GM19240 (cell line): ENCODE results near the gene STEAP1.
A peak's percentile ranks its signal among the peaks of the same experiment; 100 is the strongest.
"Not testable (repeated sequence)": the region's sequence is repeated elsewhere in the genome, so short reads cannot be mapped to it uniquely, and the experiment has no call there.

Source experiments
- DNase-seq: peaks from one replicate; pipeline ENCODE4 v3.0.0; 2011; ENCODE audit warnings: low spot score; ENCODE audit not compliant: insufficient read length

The STEAP1 gene

DNA sequence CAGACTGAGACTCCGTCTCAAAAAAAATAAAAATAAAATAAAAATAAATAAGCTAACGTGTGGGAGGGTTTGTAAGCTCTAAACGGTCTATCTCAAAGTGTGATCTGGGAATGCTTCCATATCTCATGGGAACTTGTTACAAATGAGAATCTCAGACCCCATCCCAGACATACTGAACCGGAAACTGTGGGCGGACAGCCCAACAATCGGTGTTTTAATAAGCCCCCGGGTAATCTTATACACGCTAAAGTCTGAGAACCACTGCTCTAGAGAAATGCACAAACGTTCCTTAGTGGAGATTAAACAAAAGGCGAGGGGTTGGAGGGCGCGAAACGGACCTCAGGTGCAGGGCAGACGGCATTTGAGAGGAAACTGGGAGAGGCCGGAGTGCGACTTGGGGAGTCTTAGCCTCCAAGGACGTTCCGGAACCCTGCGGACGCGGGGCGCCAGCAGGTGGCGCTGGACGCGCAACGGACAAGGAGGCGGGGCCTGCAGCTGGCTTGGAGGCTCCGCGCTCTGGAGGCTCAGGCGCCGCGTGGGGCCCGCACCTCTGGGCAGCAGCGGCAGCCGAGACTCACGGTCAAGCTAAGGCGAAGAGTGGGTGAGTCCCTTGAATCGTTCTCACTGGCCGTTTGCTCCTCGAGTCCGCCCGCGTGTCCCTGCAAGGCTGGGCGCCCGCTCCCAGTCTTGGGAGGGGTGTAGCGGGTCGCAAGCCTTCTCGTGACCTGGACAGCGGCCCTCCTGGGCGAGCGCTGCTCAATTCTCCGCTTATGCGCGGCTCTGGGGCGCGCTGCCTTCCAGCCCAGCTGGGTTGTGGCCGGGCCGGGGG, at the start of gene STEAP1:
TSS of gene STEAP1 (plus strand) at position 527 of the 829 bp plus-strand sequence. CDS start 5,320 bp downstream, outside the sequence.
- peak; percentile 29 for DNase-seq

DNA sequence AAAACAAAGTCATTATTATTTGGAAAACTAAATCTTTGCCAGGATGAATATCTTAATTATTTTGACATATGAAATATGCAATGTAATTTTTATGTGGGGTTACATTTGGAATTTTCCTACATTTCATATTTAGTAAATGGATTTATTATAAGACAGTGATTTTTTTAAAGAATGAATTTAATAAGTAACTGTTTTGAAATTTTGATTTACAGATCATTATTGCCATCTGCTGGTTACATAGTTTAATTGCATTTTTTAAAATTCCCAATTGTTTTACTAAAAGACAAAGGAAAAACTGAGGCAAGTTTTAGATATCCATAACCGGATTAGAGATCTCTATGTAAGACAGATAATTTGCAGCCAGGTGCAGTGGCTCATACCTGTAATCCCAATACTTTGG, 39.3 kb upstream of the STEAP1 start:
- not testable (repeated sequence) for DNase-seq

- DNase-seq, result not testable (repeated sequence)
These were observed 35.6 kb upstream of the STEAP1 start for GRCh38 chr7:90118551-90119177.

GRCh38 chr7:90119178-90119971, 34.9 kb upstream of the STEAP1 start:
- no peak for DNase-seq

- DNase-seq, result not testable (repeated sequence)
These were observed 34.1 kb upstream of the STEAP1 start for GRCh38 chr7:90120205-90120604.

DNA sequence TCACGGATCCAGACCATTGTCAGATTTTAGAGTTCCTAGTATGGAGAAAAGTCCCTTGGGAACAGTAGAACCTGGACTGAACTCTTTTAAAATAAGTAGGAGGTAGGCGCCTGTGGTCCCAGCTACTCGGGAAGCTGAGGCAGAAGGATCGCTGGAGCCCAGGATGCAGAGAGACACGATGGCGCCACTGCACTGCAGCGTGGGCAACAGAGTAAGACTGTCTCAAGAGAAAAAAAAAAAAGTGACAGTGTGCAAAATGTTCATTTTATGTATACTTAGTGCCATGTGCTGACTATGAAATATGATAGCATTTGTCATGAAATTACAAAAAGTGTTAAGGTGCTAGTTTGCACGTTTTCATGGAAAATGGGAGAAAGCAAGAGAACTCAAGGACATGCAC, 22.5 kb upstream of the STEAP1 start:
- DNase-seq, result not testable (repeated sequence)

- not testable (repeated sequence) for DNase-seq
These were observed 6.9 kb upstream of the STEAP1 start for GRCh38 chr7:90147079-90147960.

DNA sequence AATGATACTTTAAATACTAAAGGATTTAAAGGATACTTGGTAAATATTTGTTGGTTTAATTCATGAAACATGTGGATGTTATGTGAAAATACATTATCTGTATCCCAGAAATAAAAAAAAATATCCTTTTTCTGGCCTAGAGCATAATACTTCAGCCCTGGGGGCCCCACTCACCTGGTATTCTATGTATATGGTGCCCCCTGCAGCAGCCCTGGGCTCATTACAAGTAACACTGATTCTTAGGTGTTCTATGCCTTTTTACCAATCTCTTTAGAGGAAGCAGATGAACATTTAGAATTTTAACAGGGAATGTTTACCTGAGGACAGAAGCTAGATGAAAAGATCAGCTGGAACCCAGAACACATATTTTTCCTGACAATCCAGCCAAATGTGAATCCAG, 4.8 kb upstream of the STEAP1 start:
- not testable (repeated sequence) for DNase-seq

DNA sequence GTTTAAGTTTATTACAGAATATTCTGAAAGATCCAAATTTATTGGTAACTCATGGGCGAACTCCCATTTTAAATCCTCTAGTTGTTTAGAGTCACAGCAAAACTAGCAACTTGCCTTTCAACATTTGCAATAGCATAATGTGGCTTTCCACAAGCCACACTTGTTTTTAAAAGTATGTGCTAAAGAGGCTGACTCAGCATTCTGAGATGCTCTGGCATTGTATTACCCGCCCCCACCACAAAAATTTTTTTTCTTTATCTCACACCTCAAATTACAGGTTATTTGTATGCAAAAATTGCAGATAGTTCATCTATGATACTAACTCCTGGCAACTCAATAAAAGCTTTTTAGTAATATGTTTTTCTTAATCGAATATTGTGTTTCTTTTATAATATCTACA, 2.4 kb upstream of the STEAP1 start:
- not testable (repeated sequence) for DNase-seq

DNA sequence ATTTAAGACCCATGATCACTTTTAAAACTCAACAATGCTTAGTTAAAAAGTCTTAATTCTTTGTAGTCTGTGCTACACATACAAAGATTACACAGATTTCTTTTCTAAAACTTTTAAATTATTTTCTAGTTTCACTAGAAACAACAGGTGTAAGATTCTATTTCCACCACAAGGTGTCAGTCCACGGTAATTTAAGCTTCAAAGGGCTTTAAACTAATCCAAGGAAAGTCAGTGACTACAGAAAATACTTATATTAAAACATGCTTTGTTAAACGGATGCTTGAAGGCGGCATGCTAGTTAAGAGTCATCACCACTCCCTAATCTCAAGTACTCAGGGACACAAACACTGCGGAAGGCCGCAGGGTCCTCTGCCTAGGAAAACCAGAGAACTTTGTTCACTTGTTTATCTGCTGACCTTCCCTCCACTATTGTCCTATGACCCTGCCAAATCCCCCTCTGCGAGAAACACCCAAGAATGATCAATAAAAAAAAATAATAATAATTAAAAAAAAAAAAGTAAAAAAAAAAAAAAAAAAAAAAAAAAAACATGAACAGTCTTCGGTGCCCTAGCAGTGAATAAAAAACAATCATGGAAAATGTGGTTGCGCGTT, 1.5 kb upstream of the STEAP1 start:
- DNase-seq, result not testable (repeated sequence)

GRCh38 chr7:90155206-90155605, 937 bp downstream of the STEAP1 start:
- no peak for DNase-seq

DNA sequence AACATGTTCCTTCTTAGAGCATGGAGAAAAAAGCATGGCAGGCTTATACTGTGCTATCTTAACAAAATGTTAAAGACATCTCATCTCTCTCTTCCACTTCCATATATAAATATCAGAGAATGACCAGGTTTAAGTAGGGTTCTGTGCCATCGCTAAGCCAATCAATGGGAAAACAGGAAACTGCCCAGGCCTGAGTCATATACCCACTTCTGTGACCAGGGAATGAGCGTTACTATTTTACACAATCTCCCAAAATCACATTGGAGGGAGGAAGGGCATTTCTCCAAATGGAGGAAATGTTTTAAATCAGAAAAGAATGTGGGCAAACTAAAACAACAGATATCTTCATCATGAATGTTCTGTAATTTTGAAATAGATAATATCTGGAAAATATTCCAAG, 3.1 kb downstream of the STEAP1 start:
- not testable (repeated sequence) for DNase-seq

DNA sequence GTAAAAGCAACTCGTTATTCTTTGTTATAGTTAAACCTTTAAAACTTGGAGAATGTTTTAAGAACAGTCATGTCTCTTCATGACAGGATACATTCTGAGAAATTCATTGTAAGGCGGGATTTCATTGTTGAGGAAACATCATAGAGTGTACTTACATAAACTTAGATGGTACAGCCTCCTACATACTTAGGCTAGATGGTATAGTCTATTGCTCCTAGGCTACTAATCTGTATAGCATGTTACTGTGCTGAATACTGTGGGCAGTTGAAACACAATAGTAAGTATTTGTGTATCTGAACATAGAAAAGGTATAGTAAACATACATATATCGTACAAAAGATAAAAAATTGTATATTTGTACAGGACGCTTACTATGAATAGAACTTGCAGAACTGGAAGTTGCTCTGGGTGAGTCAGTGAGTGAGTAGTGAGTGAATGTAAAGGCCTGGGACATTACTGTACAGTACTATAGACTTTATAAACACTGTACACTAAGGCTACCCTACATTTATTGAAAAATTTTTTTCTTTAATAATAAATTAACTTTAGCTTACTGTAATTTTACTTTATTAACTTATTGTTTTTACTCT, 3.6 kb downstream of the STEAP1 start:
- DNase-seq, result not testable (repeated sequence)

DNA sequence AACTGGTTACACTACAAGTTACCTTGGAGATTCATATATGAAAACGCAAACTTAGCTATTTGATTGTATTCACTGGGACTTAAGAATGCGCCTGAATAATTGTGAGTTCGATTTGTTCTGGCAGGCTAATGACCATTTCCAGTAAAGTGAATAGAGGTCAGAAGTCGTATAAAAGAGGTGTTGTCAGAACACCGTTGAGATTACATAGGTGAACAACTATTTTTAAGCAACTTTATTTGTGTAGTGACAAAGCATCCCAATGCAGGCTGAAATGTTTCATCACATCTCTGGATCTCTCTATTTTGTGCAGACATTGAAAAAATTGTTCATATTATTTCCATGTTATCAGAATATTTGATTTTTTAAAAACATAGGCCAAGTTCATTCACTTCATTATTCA, 9.3 kb downstream of the STEAP1 start:
- DNase-seq, result no peak

GRCh38 chr7:90165724-90166123, 11.5 kb downstream of the STEAP1 start:
- DNase-seq, result no peak

DNA sequence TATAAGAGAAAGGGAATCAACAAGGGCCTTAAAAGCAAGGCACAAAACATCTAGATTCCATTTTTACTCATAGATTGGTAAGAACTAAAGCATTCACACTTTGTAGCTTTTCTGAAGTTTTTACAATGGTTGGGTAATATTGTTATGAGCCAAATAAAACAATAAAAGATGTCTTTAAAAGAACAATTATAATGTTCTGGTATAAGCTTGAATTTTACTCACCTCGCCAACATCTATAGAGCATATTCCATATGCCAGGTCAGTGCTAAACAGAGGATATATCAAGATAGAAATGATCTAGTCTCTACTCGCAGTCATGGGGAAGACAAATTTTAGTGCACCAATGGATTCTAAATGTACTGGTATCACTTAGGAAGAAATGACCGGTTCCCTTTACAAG, 11.9 kb downstream of the STEAP1 start:
- no peak for DNase-seq

DNA sequence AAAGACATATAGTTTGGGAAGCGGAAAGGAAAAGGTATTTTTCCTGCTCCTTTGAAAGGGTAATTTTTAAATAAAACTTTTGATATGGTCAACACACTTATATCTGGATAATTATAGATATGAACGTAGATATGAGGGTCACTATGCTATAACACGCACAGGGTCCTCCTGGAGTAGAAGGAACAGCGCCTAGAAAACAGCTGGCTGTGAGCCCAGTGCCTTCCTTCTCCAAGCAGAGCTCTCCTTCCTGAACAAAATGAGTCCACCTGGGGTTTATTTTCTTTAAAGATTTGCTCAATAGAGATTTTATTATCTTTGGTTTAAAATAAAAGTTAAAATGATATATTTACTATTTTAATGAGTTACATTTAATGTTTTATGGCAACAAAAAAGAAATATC, 13.1 kb downstream of the STEAP1 start:
- no peak for DNase-seq

GRCh38 chr7:90169891-90170290, 15.6 kb downstream of the STEAP1 start:
- no peak for DNase-seq

GRCh38 chr7:90172121-90172520, 17.9 kb downstream of the STEAP1 start:
- no peak for DNase-seq

DNA sequence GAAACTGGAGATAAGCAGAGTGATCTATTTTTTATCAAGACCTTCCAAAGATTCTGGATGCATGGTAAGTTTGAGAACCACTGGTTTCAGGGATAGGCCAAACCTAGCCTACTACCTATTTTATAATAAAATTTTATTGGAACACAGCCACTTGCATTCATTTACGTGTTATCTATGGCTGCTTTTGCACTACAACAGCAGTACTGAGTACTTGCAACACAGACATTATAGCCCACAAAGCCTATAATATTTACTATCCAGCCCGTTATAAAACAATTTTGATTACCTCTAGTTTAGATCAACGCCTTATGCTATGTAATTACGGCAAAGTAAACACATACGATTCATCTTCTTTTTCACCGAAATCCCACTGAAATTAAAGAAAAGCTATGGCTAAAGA, 18.4 kb downstream of the STEAP1 start:
- no peak for DNase-seq
